Measurements from ENCODE around the gene SLC22A12. TPM values are rescaled to one million over a fixed set of nuclear protein-coding genes. Genes with fewer than 3 reads are reported as not detected.

Gene SLC22A12
- total RNA-seq, 1 experiment from 2014 or later = not detected

GRCh38 chr11:64608636-64609035 is 17.6 kb downstream of the SLC22A12 start:
- no peaks in the 10 kb centered on the region for H3K79me2 ChIP-seq (ENCODE audit: low read length)
- BruUV-seq (replicated peaks) = no TSS peak
- no peaks in the 10 kb centered on the region for H3F3A ChIP-seq (ENCODE audit: low read length, unreplicated experiment)
- ATAC-seq = no peak
- no peaks in the 10 kb centered on the region for H4K20me1 ChIP-seq (ENCODE audit: low read length)
- no peak overlapping the region for H3K4me2 ChIP-seq (ENCODE audit: low read length)
- TF ChIP-seq EZH2 (IDR thresholded peaks at IDR 0.05; ENCODE audit: low read length, unreplicated experiment) (no peak), CTCF (conservative IDR thresholded peaks at IDR 0.05; ENCODE audit: low read depth, low read length) (no peak), EZH2phosphoT487 (IDR thresholded peaks at IDR 0.05; ENCODE audit: borderline replicate concordance, low read length) (no peak)
- peaks cover 52% of the 10 kb centered on the region for H3K27me3 ChIP-seq (ENCODE audit: low read length)
- H3K9me3 ChIP-seq (ENCODE audit: low read length) = no peaks in the 10 kb centered on the region
- H3K27ac ChIP-seq (ENCODE audit: low read length) = no peak overlapping the region
- no peaks in the 10 kb centered on the region for H3K36me3 ChIP-seq (ENCODE audit: low read depth, low read length)
- no peak overlapping the region for H3K9ac ChIP-seq (ENCODE audit: low read length)
- H3K4me3 ChIP-seq (ENCODE audit: low read length) = no peak overlapping the region
- intact Hi-C loops (cut with micrococcal nuclease) = no loop called here
- no peaks in the 10 kb centered on the region for H3K4me1 ChIP-seq (ENCODE audit: insufficient read depth, low read length)
- POLR2A ChIA-PET (ENCODE audit: unreplicated experiment) = no interaction called here
- H3K9me2 ChIP-seq (replicated peaks; ENCODE audit: low read length) = no peaks in the 10 kb centered on the region
- DNase-seq = no peak
- no peak overlapping the region for H2AFZ ChIP-seq (ENCODE audit: low read length)
- CTCF ChIA-PET = interaction anchor here (0.7 kb wide), 1 partner anchor 106 kb away, joined by 12 read pairs; no protein-coding TSS in a partner anchor

- no peak for ATAC-seq
- CTCF ChIA-PET = no interaction called here
- no TSS peak for BruUV-seq (replicated peaks)
- no peak overlapping the region for H3K4me2 ChIP-seq (ENCODE audit: low read length)
- TF ChIP-seq CTCF (conservative IDR thresholded peaks at IDR 0.05; ENCODE audit: low read depth, low read length) (no peak), EZH2 (IDR thresholded peaks at IDR 0.05; ENCODE audit: low read length, unreplicated experiment) (no peak), EZH2phosphoT487 (IDR thresholded peaks at IDR 0.05; ENCODE audit: borderline replicate concordance, low read length) (no peak)
- no peak overlapping the region for H3K4me3 ChIP-seq (ENCODE audit: low read length)
- POLR2A ChIA-PET (ENCODE audit: unreplicated experiment) = no interaction called here
- H3K9me3 ChIP-seq (ENCODE audit: low read length) = no peaks in the 10 kb centered on the region
- H3K4me1 ChIP-seq (ENCODE audit: insufficient read depth, low read length) = no peaks in the 10 kb centered on the region
- DNase-seq = no peak
- no peaks in the 10 kb centered on the region for H3F3A ChIP-seq (ENCODE audit: low read length, unreplicated experiment)
- no peaks in the 10 kb centered on the region for H3K36me3 ChIP-seq (ENCODE audit: low read depth, low read length)
- H3K9ac ChIP-seq (ENCODE audit: low read length) = no peak overlapping the region
- no peaks in the 10 kb centered on the region for H3K9me2 ChIP-seq (replicated peaks; ENCODE audit: low read length)
- H4K20me1 ChIP-seq (ENCODE audit: low read length) = no peaks in the 10 kb centered on the region
- peaks cover 50% of the 10 kb centered on the region for H3K27me3 ChIP-seq (ENCODE audit: low read length)
- no peaks in the 10 kb centered on the region for H3K79me2 ChIP-seq (ENCODE audit: low read length)
- intact Hi-C loops (cut with micrococcal nuclease) = no loop called here
- no peak overlapping the region for H2AFZ ChIP-seq (ENCODE audit: low read length)
- H3K27ac ChIP-seq (ENCODE audit: low read length) = no peak overlapping the region
These were observed 18.5 kb downstream of the SLC22A12 start for GRCh38 chr11:64609436-64610047.

GRCh38 chr11:64610596-64610995 is 19.6 kb downstream of the SLC22A12 start:
- H3K79me2 ChIP-seq (ENCODE audit: low read length) = no peaks in the 10 kb centered on the region
- intact Hi-C loops (cut with micrococcal nuclease) = no loop called here
- no peaks in the 10 kb centered on the region for H4K20me1 ChIP-seq (ENCODE audit: low read length)
- H3K9me2 ChIP-seq (replicated peaks; ENCODE audit: low read length) = no peaks in the 10 kb centered on the region
- H3K36me3 ChIP-seq (ENCODE audit: low read depth, low read length) = no peaks in the 10 kb centered on the region
- no peak for TF ChIP-seq CTCF (conservative IDR thresholded peaks at IDR 0.05; ENCODE audit: low read depth, low read length)
- no peak for TF ChIP-seq EZH2phosphoT487 (IDR thresholded peaks at IDR 0.05; ENCODE audit: borderline replicate concordance, low read length)
- no peak for TF ChIP-seq EZH2 (IDR thresholded peaks at IDR 0.05; ENCODE audit: low read length, unreplicated experiment)
- H3K4me1 ChIP-seq (ENCODE audit: insufficient read depth, low read length) = no peaks in the 10 kb centered on the region
- H3K4me3 ChIP-seq (ENCODE audit: low read length) = no peak overlapping the region
- no peaks in the 10 kb centered on the region for H3K9me3 ChIP-seq (ENCODE audit: low read length)
- CTCF ChIA-PET = no interaction called here
- DNase-seq (no peak), ATAC-seq (no peak)
- H3F3A ChIP-seq (ENCODE audit: low read length, unreplicated experiment) = no peaks in the 10 kb centered on the region
- peaks cover 42% of the 10 kb centered on the region for H3K27me3 ChIP-seq (ENCODE audit: low read length)
- POLR2A ChIA-PET (ENCODE audit: unreplicated experiment) = no interaction called here
- BruUV-seq (replicated peaks) = no TSS peak
- no peak overlapping the region for H3K27ac ChIP-seq (ENCODE audit: low read length)
- H3K4me2 ChIP-seq (ENCODE audit: low read length) = no peak overlapping the region
- no peak overlapping the region for H2AFZ ChIP-seq (ENCODE audit: low read length)
- H3K9ac ChIP-seq (ENCODE audit: low read length) = no peak overlapping the region
